ENCODE data around the gene NCBP1. TPM values are rescaled to one million over a fixed set of nuclear protein-coding genes. Genes with fewer than 3 reads are reported as not detected.

The NCBP1 gene
- 22.1 to 29.4 TPM (median 27.6 TPM) in 5 replicates for total RNA-seq (2022; extraction: Qiagen RNA extraction)

GRCh38 chr9:97632985-97633858 lies at the start of gene NCBP1, which contains the start of gene TSTD2:
TSS of gene NCBP1 (plus strand) at chr9:97633821. CDS start at chr9:97633882, 61 bp downstream.
TSS of gene TSTD2 (minus strand) at chr9:97633368. CDS start at chr9:97627562, 5,806 bp downstream.

GRCh38 chr9:97696803-97697601 lies 63.4 kb downstream of the NCBP1 start, which contains the start of gene XPA:
TSS of gene XPA (minus strand) at chr9:97697340. CDS start at chr9:97697292, 48 bp downstream.

Other genes starting within 250 kb of the NCBP1 start
- gene TDRD7, start 221.7 kb upstream of the NCBP1 start, total RNA-seq (2022; extraction: Qiagen RNA extraction), result 11.9 to 13.2 TPM (median 12.5 TPM) in 5 replicates
- gene TMOD1, start 132.2 kb upstream of the NCBP1 start, total RNA-seq (2022; extraction: Qiagen RNA extraction), result 1.6 to 2.0 TPM (median 1.7 TPM) in 5 replicates
- 7.9 to 12.0 TPM (median 11.0 TPM) in 5 replicates for gene TSTD2, start 453 bp upstream of the NCBP1 start, total RNA-seq (2022; extraction: Qiagen RNA extraction)
- 14.2 to 16.6 TPM (median 15.2 TPM) in 5 replicates for gene XPA, start 63.5 kb downstream of the NCBP1 start, total RNA-seq (2022; extraction: Qiagen RNA extraction)
- gene FOXE1, start 219.4 kb downstream of the NCBP1 start, total RNA-seq (2022; extraction: Qiagen RNA extraction), result 2.3 to 3.7 TPM (median 3.5 TPM) in 5 replicates